K562 (cell line): Measurements from ENCODE around the gene C6orf89. TPM values are rescaled to one million over a fixed set of nuclear protein-coding genes. Genes with fewer than 3 reads are reported as not detected.

Experiments used
- ARID2 ChIP-seq: fragments of 450-650 bp; IDR thresholded peaks from 2 replicates; pipeline ENCODE4 v1.6.1; 2017; ENCODE audit warnings: antibody characterized with exemption, mild to moderate bottlenecking
- ERF ChIP-seq: fragments of 450-650 bp; formaldehyde crosslinking; IDR thresholded peaks from 2 replicates; pipeline ENCODE4 v1.4.0; 2020; ENCODE audit warnings: mild to moderate bottlenecking, mixed read lengths
- EWSR1 ChIP-seq: fragments of 450-650 bp; IDR thresholded peaks from 2 replicates; pipeline ENCODE4 v1.6.1; 2018; ENCODE audit warnings: borderline replicate concordance, mild to moderate bottlenecking, low read depth, moderate library complexity; ENCODE audit not compliant: partially characterized antibody
- HDAC1 ChIP-seq, 2 experiments: fragments of 450-650 bp; IDR thresholded peaks; 2 replicates each; pipeline ENCODE4 v1.6.1; 2016 to 2017; ENCODE audit warnings: inconsistent platforms in 1 of 2, mild to moderate bottlenecking in 1 of 2, moderate library complexity in 1 of 2
- JUND ChIP-seq, 2 experiments: IDR thresholded peaks; 2 replicates in 1 of 2; 3 replicates in 1 of 2; pipeline ENCODE4 v1.6.1; 2011; ENCODE audit warnings: borderline replicate concordance in 2 of 2, low read depth in 2 of 2, low read length in 2 of 2, improper control_type of control experiment in 1 of 2, missing biosample characterization in 1 of 2, missing genetic modification characterization in 1 of 2, missing genetic modification reagents in 1 of 2
- MED1 ChIP-seq: sonication (generic); formaldehyde crosslinking; IDR thresholded peaks from 2 replicates; pipeline ENCODE4 v1.8.1; 2023; ENCODE audit warnings: missing genetic modification reagents, borderline replicate concordance
- MTA3 ChIP-seq: fragments of 450-650 bp; formaldehyde crosslinking; IDR thresholded peaks from 2 replicates; pipeline ENCODE4 v1.6.1; 2017; ENCODE audit warnings: mild to moderate bottlenecking, borderline replicate concordance
- NCOA6 ChIP-seq: fragments of 450-650 bp; IDR thresholded peaks from 2 replicates; pipeline ENCODE4 v1.6.1; 2017; ENCODE audit warnings: mild to moderate bottlenecking
- NFE2 ChIP-seq: IDR thresholded peaks from 2 replicates; pipeline ENCODE4 v1.6.1; 2014; ENCODE audit warnings: antibody characterized with exemption, low read depth
- POLR2A ChIP-seq: fragments of 450-650 bp; conservative IDR thresholded peaks from 2 replicates; pipeline ENCODE4 v1.6.1; 2016
- STAT5A ChIP-seq: IDR thresholded peaks from 2 replicates; pipeline ENCODE4 v1.6.1; 2012; ENCODE audit warnings: low read length, inconsistent platforms, borderline replicate concordance
- ZBTB17 ChIP-seq: fragments of 450-650 bp; formaldehyde crosslinking; IDR thresholded peaks from 2 replicates; pipeline ENCODE4 v1.4.0; 2020; ENCODE audit warnings: mild to moderate bottlenecking
- ZNF592 ChIP-seq: fragments of 450-650 bp; IDR thresholded peaks from 2 replicates; pipeline ENCODE4 v1.6.1; 2017; ENCODE audit warnings: antibody characterized with exemption, mild to moderate bottlenecking
- ZNF764 ChIP-seq: fragments of 250-450 bp; sonication (Bioruptor Pico); IDR thresholded peaks from 2 replicates; pipeline ENCODE4 v1.4.0; 2020; ENCODE audit warnings: low read depth, mild to moderate bottlenecking, moderate library complexity
- polyA plus RNA-seq, 8 experiments: library from polyadenylated mRNA; depleted of rRNA in 4 of 8; stranded (reverse) in 5 of 8; unstranded in 3 of 8; fragments of >200 nt; fragmentation: Nextera tagmentation in 2 of 8; fragmentation: Illumina TruSeq in 1 of 8; extraction: Ambion mirVana in 2 of 8; extraction: Trizol in 1 of 8; gene quantifications; 2 replicates each; pipeline versions ENCODE4 v1.2.1 to v1.2.3, GENCODE V29; 2011 to 2014; ENCODE audit warnings: inconsistent platforms in 1 of 8, missing spikeins in 1 of 8
- total RNA-seq, 7 experiments: library from RNA; depleted of rRNA in 6 of 7; stranded (reverse); fragments of >200 nt in 6 of 7; fragmentation: Illumina TruSeq in 2 of 7; extraction: Trizol in 2 of 7; gene quantifications; 2 replicates each; pipeline versions ENCODE4 v1.2.1 to v1.2.3, GENCODE V29; 2011 to 2021; ENCODE audit warnings: low replicate concordance in 1 of 7
- TF ChIP-seq, protein P1 (sequence below): fragments of 250-450 bp; sonication (Bioruptor Pico); IDR thresholded peaks from 2 replicates; pipeline ENCODE4 v1.5.0; 2021
- TF ChIP-seq, protein P2 (sequence below): sonication (generic); formaldehyde crosslinking; IDR thresholded peaks from 2 replicates; pipeline ENCODE4 v1.8.0; 2023; ENCODE audit warnings: missing genetic modification reagents, mild to moderate bottlenecking, borderline replicate concordance

The C6orf89 gene
- total and polyA plus RNA-seq, 9 of the 15 experiments (the other 6 are each of a cell fraction or from before 2014, with no cell fraction given), result 35.2 to 111 (median 58.5) TPM

DNA sequence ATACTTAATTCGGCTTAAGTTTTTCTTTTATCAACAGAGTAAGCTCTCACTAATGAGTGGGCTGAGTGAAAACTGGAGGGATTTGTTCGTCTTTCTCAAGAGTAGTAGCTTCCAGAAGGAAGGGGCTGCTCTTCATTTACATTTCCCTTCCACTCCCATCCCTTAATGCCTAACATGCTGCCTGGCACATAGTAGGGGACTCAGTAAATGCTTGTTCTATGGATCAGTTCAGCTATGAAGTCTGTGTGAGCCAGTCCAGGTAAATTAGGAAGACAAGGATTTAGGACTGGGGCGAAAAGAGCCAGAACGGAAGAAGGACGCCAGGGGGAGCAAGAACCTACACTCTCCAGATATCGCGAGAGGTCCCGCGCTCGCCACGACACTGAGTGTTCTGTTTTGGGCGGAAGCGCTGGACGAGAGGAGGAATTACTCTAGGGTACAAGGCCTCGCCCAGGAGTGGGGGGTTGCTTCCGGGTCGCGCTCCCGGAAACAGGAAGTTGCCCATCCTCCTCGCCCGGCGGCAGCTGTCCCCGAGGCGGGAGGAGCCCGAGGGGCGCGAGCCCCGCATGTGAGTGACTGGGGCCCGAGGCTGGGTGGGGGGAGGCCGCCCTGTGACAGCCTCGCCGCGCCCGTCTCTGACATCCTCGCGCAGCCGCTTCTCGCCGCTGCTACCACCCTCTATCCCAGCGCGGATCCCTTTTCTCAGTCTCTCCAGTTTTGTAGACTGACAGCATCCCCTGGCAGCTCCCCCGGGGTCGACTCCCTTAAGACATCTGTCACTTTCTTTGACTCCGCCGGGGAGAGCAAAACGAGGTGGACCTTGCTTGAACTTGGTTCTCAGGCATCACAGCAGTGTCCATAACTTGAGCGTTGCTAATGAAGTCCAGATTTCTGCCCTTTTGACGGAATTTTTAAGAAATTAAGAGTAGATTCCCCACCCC lies at the start of gene C6orf89 (continued):
- TF ChIP-seq ARID2 (no peak), ERF (CRISPR knock-in tag) (no peak), STAT5A (peak; percentile 16; the same call in 1 of the 2 replicates), NFE2 (peak; percentile 3; the same call in 1 of the 2 replicates), ZNF592 (peak; percentile 60), MED1 (CRISPR knock-in tag) (no peak), HDAC1 (IDR thresholded peaks at IDR 0.05) (peak; percentile 71 to 99; a peak in 3 of 4 replicates), JUND (IDR thresholded peaks at IDR 0.05; ENCODE audit: borderline replicate concordance, low read depth, low read length) (peak; percentile 64), JUND (tag; IDR thresholded peaks at IDR 0.05; ENCODE audit: borderline replicate concordance, low read depth, low read length) (peak; percentile 50; the same call in 1 of the 3 replicates), NCOA6 (0 out of 2 replicates have a peak, but pooled peaks have one; percentile 31), ZNF764 (CRISPR knock-in tag) (0 out of 2 replicates have a peak, but pooled peaks have one; percentile 58), MTA3 (peak; percentile 92), EWSR1 (no peak), POLR2A (peak; percentile 91), ZBTB17 (peak; percentile 78; the same call in 1 of the 2 replicates)
- TF ChIP-seq, protein P1, sequence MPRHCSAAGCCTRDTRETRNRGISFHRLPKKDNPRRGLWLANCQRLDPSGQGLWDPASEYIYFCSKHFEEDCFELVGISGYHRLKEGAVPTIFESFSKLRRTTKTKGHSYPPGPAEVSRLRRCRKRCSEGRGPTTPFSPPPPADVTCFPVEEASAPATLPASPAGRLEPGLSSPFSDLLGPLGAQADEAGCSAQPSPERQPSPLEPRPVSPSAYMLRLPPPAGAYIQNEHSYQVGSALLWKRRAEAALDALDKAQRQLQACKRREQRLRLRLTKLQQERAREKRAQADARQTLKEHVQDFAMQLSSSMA (CRISPR knock-in tag), result no peak; the same call in 1 of the 2 replicates
- TF ChIP-seq, protein P2, sequence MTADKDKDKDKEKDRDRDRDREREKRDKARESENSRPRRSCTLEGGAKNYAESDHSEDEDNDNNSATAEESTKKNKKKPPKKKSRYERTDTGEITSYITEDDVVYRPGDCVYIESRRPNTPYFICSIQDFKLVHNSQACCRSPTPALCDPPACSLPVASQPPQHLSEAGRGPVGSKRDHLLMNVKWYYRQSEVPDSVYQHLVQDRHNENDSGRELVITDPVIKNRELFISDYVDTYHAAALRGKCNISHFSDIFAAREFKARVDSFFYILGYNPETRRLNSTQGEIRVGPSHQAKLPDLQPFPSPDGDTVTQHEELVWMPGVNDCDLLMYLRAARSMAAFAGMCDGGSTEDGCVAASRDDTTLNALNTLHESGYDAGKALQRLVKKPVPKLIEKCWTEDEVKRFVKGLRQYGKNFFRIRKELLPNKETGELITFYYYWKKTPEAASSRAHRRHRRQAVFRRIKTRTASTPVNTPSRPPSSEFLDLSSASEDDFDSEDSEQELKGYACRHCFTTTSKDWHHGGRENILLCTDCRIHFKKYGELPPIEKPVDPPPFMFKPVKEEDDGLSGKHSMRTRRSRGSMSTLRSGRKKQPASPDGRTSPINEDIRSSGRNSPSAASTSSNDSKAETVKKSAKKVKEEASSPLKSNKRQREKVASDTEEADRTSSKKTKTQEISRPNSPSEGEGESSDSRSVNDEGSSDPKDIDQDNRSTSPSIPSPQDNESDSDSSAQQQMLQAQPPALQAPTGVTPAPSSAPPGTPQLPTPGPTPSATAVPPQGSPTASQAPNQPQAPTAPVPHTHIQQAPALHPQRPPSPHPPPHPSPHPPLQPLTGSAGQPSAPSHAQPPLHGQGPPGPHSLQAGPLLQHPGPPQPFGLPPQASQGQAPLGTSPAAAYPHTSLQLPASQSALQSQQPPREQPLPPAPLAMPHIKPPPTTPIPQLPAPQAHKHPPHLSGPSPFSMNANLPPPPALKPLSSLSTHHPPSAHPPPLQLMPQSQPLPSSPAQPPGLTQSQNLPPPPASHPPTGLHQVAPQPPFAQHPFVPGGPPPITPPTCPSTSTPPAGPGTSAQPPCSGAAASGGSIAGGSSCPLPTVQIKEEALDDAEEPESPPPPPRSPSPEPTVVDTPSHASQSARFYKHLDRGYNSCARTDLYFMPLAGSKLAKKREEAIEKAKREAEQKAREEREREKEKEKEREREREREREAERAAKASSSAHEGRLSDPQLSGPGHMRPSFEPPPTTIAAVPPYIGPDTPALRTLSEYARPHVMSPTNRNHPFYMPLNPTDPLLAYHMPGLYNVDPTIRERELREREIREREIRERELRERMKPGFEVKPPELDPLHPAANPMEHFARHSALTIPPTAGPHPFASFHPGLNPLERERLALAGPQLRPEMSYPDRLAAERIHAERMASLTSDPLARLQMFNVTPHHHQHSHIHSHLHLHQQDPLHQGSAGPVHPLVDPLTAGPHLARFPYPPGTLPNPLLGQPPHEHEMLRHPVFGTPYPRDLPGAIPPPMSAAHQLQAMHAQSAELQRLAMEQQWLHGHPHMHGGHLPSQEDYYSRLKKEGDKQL, result no peak
